ENCODE data around the gene DDR1. TPM values are rescaled to one million over a fixed set of nuclear protein-coding genes. Genes with fewer than 3 reads are reported as not detected.
"Not testable (repeated sequence)": the region's sequence is repeated elsewhere in the genome, so short reads cannot be mapped to it uniquely, and the experiment has no call there.

Gene DDR1
- total RNA-seq, 2 donors from 2014 or later = 140 to 151 TPM

DNA sequence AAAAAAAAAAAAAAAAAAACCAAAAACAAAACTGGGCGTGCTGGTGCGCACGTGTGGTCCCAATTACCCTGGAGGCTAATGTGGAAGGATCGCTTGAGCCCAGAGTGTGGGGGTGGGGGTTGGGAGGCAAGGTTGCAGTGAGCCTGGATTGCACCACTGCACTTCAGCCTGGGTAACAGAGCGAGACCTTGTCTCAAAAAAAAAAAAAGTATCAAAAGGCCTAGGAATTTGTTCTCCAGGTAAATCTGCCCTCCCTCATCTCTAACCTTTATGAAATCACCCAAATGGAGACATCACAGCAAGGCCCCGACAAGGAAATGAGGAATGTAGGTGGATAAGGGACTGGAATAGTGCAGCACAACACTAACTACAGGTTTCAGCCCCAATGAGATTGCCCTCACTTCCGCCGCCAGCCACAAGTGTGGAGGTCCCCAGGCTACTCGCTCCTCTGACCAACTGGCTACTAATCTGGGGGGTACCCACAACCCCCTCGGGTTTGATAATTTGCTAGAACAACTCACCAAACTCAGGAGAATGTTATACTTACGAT is 36.8 kb upstream of the DDR1 start:
- H3K9me3 ChIP-seq (ENCODE audit: control insufficient read depth, low read length) = peaks cover 29% of the 10 kb centered on the region
- 66 to 67% methylated on average over 7 to 10 of the region's 11 CpGs for WGBS, 2 experiments (ENCODE audit: insufficient coverage in 1 of 2, insufficient read length in 1 of 2)
- Mint-ChIP-seq H3K9me3 (peaks cover 31% of the 10 kb centered on the region), H3K36me3 (ENCODE audit: low read depth) (peaks cover 6% of the 10 kb centered on the region), H3K27ac (peak overlapping the region; percentile 93), H3K27me3 (ENCODE audit: insufficient read depth) (no peaks in the 10 kb centered on the region), H3K4me1 (peaks cover 38% of the 10 kb centered on the region), H3K4me3 (peak overlapping the region; percentile 54)
- H3K4me3 ChIP-seq (ENCODE audit: low read length) = no peak overlapping the region
- no peak overlapping the region for H3K27ac ChIP-seq (ENCODE audit: low read depth, low read length)
- DNase-seq = peak; percentile 79
- peaks cover 7% of the 10 kb centered on the region for H3K4me1 ChIP-seq (ENCODE audit: control insufficient read depth, insufficient read depth, low read length)
- H3K9ac ChIP-seq (ENCODE audit: extremely low read depth, low read length, poor library complexity, severe bottlenecking) = no peak overlapping the region
- H3K36me3 ChIP-seq (ENCODE audit: control insufficient read depth, insufficient read depth, low read length) = no peaks in the 10 kb centered on the region
- H3K27me3 ChIP-seq (ENCODE audit: control insufficient read depth, insufficient read depth, low read length, poor library complexity, severe bottlenecking) = no peaks in the 10 kb centered on the region
- no peak for TF ChIP-seq CTCF (conservative IDR thresholded peaks at IDR 0.05)

DNA sequence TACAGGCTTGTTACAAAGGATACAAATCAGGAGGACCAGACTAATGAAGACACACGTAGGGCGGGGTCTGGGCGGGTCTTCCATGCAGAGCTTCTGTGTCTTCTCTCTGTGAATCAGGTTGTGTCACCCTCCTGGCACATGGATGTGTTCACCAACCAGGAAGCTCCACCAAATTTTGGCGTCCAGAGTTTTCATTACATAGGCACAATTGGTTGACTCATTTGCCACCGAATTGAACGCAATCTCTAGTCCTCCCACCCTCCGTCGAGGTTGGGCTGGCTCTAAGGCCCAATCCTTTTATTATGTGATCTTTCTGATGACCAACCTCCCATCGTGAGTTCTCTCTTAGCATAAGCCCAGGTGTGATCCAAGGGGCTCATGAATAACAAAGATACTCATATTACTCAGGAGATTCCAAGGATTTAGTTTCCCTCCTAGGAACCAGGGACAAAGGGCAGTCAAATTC is 36.3 kb upstream of the DDR1 start:
- Histone ChIP-seq H3K27ac (ENCODE audit: low read depth, low read length) (no peak overlapping the region), H3K9me3 (ENCODE audit: control insufficient read depth, low read length) (peaks cover 30% of the 10 kb centered on the region), H3K9ac (ENCODE audit: extremely low read depth, low read length, poor library complexity, severe bottlenecking) (no peak overlapping the region), H3K27me3 (ENCODE audit: control insufficient read depth, insufficient read depth, low read length, poor library complexity, severe bottlenecking) (no peaks in the 10 kb centered on the region), H3K36me3 (ENCODE audit: control insufficient read depth, insufficient read depth, low read length) (no peaks in the 10 kb centered on the region), H3K4me1 (ENCODE audit: control insufficient read depth, insufficient read depth, low read length) (peaks cover 7% of the 10 kb centered on the region), H3K4me3 (ENCODE audit: low read length) (no peak overlapping the region)
- H3K36me3 Mint-ChIP-seq (ENCODE audit: low read depth) = peaks cover 6% of the 10 kb centered on the region
- TF ChIP-seq CTCF (conservative IDR thresholded peaks at IDR 0.05) = no peak
- 52 to 65% methylated on average over 8 to 9 of the region's 9 CpGs for WGBS, 2 experiments (ENCODE audit: insufficient coverage in 1 of 2, insufficient read length in 1 of 2)
- H3K4me1 Mint-ChIP-seq = peaks cover 38% of the 10 kb centered on the region
- peaks cover 36% of the 10 kb centered on the region for H3K9me3 Mint-ChIP-seq
- H3K4me3 Mint-ChIP-seq = peak overlapping the region; percentile 54
- H3K27me3 Mint-ChIP-seq (ENCODE audit: insufficient read depth) = no peaks in the 10 kb centered on the region
- H3K27ac Mint-ChIP-seq = peak overlapping the region; percentile 93
- peak; percentile 79 for DNase-seq

DNA sequence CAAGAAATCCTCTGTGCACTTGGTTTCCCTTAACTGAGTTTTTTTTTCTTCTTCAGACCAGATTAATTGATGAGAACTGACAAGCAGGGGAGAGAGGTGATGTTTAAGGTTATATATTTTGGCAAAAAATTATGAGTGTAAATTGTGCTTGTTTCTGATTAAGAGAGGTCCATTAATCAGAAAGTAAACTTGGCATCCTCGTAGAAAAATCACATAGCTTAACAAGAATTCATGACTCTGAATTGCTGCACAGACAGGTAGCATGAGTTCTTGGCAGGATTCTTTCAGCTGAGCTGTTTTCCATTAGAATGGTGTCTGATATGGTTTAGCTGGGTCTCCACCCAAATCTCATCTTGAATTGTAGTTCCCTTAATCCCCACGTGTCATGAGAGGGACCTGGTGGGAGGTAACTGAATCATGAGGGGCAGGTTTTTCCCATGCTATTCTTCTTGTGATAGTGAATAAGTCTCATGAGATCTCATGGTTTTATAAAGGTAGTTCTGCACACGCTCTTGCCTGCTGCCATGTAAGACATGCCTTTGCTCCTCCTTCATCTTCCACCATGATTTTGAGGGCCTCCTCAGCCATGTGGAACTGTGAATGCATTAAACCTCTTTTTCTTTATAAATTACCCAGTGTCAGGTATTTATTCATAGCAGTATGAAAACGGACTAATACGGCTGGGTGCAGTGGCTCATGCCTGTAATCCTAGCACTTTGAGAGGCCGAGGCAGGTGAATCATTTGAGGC is 34.2 kb upstream of the DDR1 start:
- WGBS, 2 experiments (ENCODE audit: insufficient coverage in 1 of 2, insufficient read length in 1 of 2) = 78 to 93% methylated on average over 3 to 6 of the region's 6 CpGs

GRCh38 chr6:30852459-30852858 is 31.9 kb upstream of the DDR1 start:
- not testable (repeated sequence) for H3K36me3 ChIP-seq (ENCODE audit: control insufficient read depth, insufficient read depth, low read length); H3K36me3 Mint-ChIP-seq (ENCODE audit: low read depth); H3K27me3 Mint-ChIP-seq (ENCODE audit: insufficient read depth); DNase-seq; H3K27ac ChIP-seq (ENCODE audit: low read depth, low read length); H3K27me3 ChIP-seq (ENCODE audit: control insufficient read depth, insufficient read depth, low read length, poor library complexity, severe bottlenecking); H3K4me1 ChIP-seq (ENCODE audit: control insufficient read depth, insufficient read depth, low read length); H3K27ac Mint-ChIP-seq; H3K4me3 Mint-ChIP-seq; H3K9ac ChIP-seq (ENCODE audit: extremely low read depth, low read length, poor library complexity, severe bottlenecking); H3K4me3 ChIP-seq (ENCODE audit: low read length)
- Mint-ChIP-seq H3K9me3 (peaks cover 39% of the 10 kb centered on the region), H3K4me1 (peaks cover 11% of the 10 kb centered on the region)
- 94 to 100% methylated on average over 1 to 2 of the region's 2 CpGs for WGBS, 2 experiments (ENCODE audit: insufficient coverage in 1 of 2, insufficient read length in 1 of 2)
- peaks cover 30% of the 10 kb centered on the region for H3K9me3 ChIP-seq (ENCODE audit: control insufficient read depth, low read length)

More for the DNA sequence above, 34.2 kb upstream of the DDR1 start:
- H3K4me3 Mint-ChIP-seq = no peak overlapping the region
- no peak for DNase-seq
- H3K9me3 ChIP-seq (ENCODE audit: control insufficient read depth, low read length) = peaks cover 30% of the 10 kb centered on the region
- no peaks in the 10 kb centered on the region for H3K27me3 ChIP-seq (ENCODE audit: control insufficient read depth, insufficient read depth, low read length, poor library complexity, severe bottlenecking)
- no peaks in the 10 kb centered on the region for H3K36me3 ChIP-seq (ENCODE audit: control insufficient read depth, insufficient read depth, low read length)
- no peak overlapping the region for H3K27ac Mint-ChIP-seq
- H3K4me1 ChIP-seq (ENCODE audit: control insufficient read depth, insufficient read depth, low read length) = peaks cover 2% of the 10 kb centered on the region
- H3K27me3 Mint-ChIP-seq (ENCODE audit: insufficient read depth) = no peaks in the 10 kb centered on the region
- no peak overlapping the region for H3K9ac ChIP-seq (ENCODE audit: extremely low read depth, low read length, poor library complexity, severe bottlenecking)
- H3K36me3 Mint-ChIP-seq (ENCODE audit: low read depth) = peaks cover 6% of the 10 kb centered on the region
- no peak overlapping the region for H3K4me3 ChIP-seq (ENCODE audit: low read length)
- no peak overlapping the region for H3K27ac ChIP-seq (ENCODE audit: low read depth, low read length)
- peaks cover 39% of the 10 kb centered on the region for H3K9me3 Mint-ChIP-seq
- TF ChIP-seq CTCF (conservative IDR thresholded peaks at IDR 0.05) = no peak
- H3K4me1 Mint-ChIP-seq = peaks cover 18% of the 10 kb centered on the region
